ENCODE results near the gene EMX2. TPM values are rescaled to one million over a fixed set of nuclear protein-coding genes. Genes with fewer than 3 reads are reported as not detected.

Gene EMX2
- total and polyA plus RNA-seq, 10 of the 15 experiments (the other 5 are each of a cell fraction or from before 2014, with no cell fraction given) = 0.12 TPM; not detected in 9

DNA sequence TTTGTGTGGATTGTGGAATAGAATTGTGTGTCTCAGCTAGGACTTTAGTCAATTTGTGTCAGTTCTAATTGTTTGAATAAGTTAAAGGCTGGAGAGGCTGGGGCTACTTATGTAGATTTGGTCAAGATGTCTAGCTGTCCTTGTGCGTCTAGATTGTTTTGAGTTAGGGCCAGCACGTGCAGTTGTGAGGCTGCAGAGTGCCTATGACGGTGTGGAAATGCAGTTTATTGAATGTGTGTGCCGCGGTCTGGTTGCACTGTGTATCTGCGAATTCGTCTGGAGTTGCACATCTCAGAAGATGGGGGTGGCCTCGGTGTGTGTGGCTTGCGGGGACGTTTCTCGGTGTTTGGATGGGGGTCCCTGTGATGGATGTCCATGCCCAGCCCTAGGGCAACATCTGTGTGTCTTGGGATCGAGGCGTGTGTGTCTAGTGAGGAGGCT is 10.2 kb downstream of the EMX2 start:
- Histone ChIP-seq H3K27ac (ENCODE audit: control insufficient read depth, insufficient read depth) (no peak overlapping the region), H3K9ac (ENCODE audit: control insufficient read depth, insufficient read depth, low read length) (no peak overlapping the region), H2AFZ (ENCODE audit: control insufficient read depth, low read depth, low read length) (no peak overlapping the region), H3K36me3 (ENCODE audit: control insufficient read depth in 2 of 2, insufficient read depth in 2 of 2, low read length in 1 of 2) (no peaks in the 10 kb centered on the region), H4K20me1 (ENCODE audit: control insufficient read depth, insufficient read depth) (no peaks in the 10 kb centered on the region; the same call in 1 of the 2 replicates), H3K79me2 (ENCODE audit: control insufficient read depth, insufficient read depth, low read length) (no peaks in the 10 kb centered on the region), H3K4me3 (no peak overlapping the region), H3K27me3 (replicated peaks in 1 of 2; ENCODE audit: control insufficient read depth in 2 of 2, insufficient read depth in 2 of 2, low read length in 1 of 2) (peaks cover 23 to 26% of the 10 kb centered on the region in 2 experiments), H3K4me1 (ENCODE audit: control insufficient read depth, insufficient read depth, low read length) (no peaks in the 10 kb centered on the region), H3K9me3 (replicated peaks; ENCODE audit: control insufficient read depth, insufficient read depth, low read length) (no peaks in the 10 kb centered on the region; the same call in 2 of the 3 replicates), H3K4me2 (ENCODE audit: control insufficient read depth, insufficient read depth) (no peak overlapping the region)
- 20% methylated on average over 13 of the region's 13 CpGs for WGBS (ENCODE audit: insufficient coverage, insufficient replicate concordance, low lambda C conversion rate, missing lambda C conversion rate)
- no peak for FAIRE-seq
- ChIA-PET CTCF (no interaction called here), POLR2A (interaction anchor here (0.6 kb wide), 1 partner anchor 78 kb away, joined by 5 read pairs; no protein-coding TSS in a partner anchor), RAD21 (ENCODE audit: unreplicated experiment) (no interaction called here), SMC1A (ENCODE audit: uncharacterized antibody, unreplicated experiment) (no interaction called here)
- no peak for ATAC-seq
- intact Hi-C loops (cut with micrococcal nuclease; ENCODE audit: unreplicated experiment) = loop anchor here (5.0 kb wide), 1 partner anchor 210 kb away; no protein-coding TSS in a partner anchor
- in situ Hi-C loops (cut with MboI) = no loop called here
- no TSS peak for BruUV-seq (replicated peaks)
- no peak for DNase-seq (ENCODE audit: low read depth, low spot score)
- 0 out of 2 replicates have a peak, but pooled peaks have one; percentile 23 for TF ChIP-seq EZH2 (IDR thresholded peaks at IDR 0.05; ENCODE audit: borderline replicate concordance, control insufficient read depth, low read depth, low read length)
- no peak for TF ChIP-seq CBFB (IDR thresholded peaks at IDR 0.05; ENCODE audit: low read depth)
- TF ChIP-seq FOS (IDR thresholded peaks at IDR 0.05; ENCODE audit: borderline replicate concordance, extremely low read depth, insufficient read length) = no peak
- no peak for TF ChIP-seq TCF3 (IDR thresholded peaks at IDR 0.05; ENCODE audit: borderline replicate concordance, insufficient read depth, low read depth, low read length)

DNA sequence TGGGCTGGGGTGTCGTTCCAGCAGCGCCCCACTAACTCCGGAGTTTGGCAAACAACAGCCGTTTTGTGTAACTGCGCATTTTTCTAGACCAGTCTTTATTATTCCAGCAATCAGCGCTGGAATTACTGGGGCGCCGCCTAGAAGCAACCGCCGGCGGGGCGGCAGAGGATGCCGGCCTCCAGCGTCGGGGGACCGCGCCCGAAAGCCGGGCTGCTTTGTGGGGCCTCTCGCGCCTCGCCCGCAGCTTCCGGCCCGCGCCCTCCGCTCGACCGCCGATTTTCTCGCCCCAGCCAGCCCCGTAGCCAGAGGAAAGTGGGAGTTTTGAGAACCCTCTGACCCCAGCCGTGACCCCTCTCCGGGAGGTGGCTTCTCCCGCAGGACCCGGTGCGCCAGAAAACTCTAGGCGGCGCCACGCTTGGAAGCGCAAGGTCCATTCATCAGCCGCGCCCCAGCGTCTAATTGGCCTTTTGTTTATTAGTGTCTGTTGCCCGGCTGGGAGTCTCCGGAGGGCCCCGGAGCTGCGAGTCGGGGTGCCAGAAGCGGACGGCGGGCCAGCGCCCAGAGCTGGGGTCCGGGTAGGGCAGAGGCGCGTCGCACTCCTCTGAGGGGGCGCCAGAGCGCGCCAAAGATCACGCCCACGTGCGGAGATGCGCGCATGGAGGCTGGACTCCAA is 10.7 kb downstream of the EMX2 start:
- ChIA-PET POLR2A (no interaction called here), SMC1A (ENCODE audit: uncharacterized antibody, unreplicated experiment) (no interaction called here), RAD21 (ENCODE audit: unreplicated experiment) (no interaction called here), CTCF (no interaction called here)
- H3K9me3 ChIP-seq (replicated peaks; ENCODE audit: control insufficient read depth, insufficient read depth, low read length) = no peaks in the 10 kb centered on the region; the same call in 2 of the 3 replicates
- H3K9ac ChIP-seq (ENCODE audit: control insufficient read depth, insufficient read depth, low read length) = no peak overlapping the region
- H3K36me3 ChIP-seq (ENCODE audit: control insufficient read depth in 2 of 2, insufficient read depth in 2 of 2, low read length in 1 of 2) = no peaks in the 10 kb centered on the region
- no peak overlapping the region for H2AFZ ChIP-seq (ENCODE audit: control insufficient read depth, low read depth, low read length)
- no peaks in the 10 kb centered on the region; the same call in 1 of the 2 replicates for H4K20me1 ChIP-seq (ENCODE audit: control insufficient read depth, insufficient read depth)
- ATAC-seq (no peak), FAIRE-seq (no peak), DNase-seq (ENCODE audit: low read depth, low spot score) (no peak)
- 17% methylated on average over 63 of the region's 65 CpGs for WGBS (ENCODE audit: insufficient coverage, insufficient replicate concordance, low lambda C conversion rate, missing lambda C conversion rate)
- no TSS peak for BruUV-seq (replicated peaks)
- H3K27ac ChIP-seq (ENCODE audit: control insufficient read depth, insufficient read depth) = no peak overlapping the region
- H3K4me2 ChIP-seq (ENCODE audit: control insufficient read depth, insufficient read depth) = no peak overlapping the region
- in situ Hi-C loops (cut with MboI) (no loop called here), intact Hi-C loops (cut with micrococcal nuclease; ENCODE audit: unreplicated experiment) (loop anchor here (5.0 kb wide), 1 partner anchor 209 kb away; no protein-coding TSS in a partner anchor)
- H3K4me3 ChIP-seq = no peak overlapping the region
- H3K4me1 ChIP-seq (ENCODE audit: control insufficient read depth, insufficient read depth, low read length) = no peaks in the 10 kb centered on the region
- H3K79me2 ChIP-seq (ENCODE audit: control insufficient read depth, insufficient read depth, low read length) = no peaks in the 10 kb centered on the region
- H3K27me3 ChIP-seq (replicated peaks in 1 of 2; ENCODE audit: control insufficient read depth in 2 of 2, insufficient read depth in 2 of 2, low read length in 1 of 2) = peaks cover 25 to 26% of the 10 kb centered on the region in 2 experiments
- TF ChIP-seq CHD1 (IDR thresholded peaks at IDR 0.05; ENCODE audit: low read depth, low read length) = no peak
- no peak for TF ChIP-seq ZNF217 (IDR thresholded peaks at IDR 0.05)
- TF ChIP-seq NFIC (IDR thresholded peaks at IDR 0.05; ENCODE audit: low read depth, low read length) = no peak
- TF ChIP-seq, protein P1, sequence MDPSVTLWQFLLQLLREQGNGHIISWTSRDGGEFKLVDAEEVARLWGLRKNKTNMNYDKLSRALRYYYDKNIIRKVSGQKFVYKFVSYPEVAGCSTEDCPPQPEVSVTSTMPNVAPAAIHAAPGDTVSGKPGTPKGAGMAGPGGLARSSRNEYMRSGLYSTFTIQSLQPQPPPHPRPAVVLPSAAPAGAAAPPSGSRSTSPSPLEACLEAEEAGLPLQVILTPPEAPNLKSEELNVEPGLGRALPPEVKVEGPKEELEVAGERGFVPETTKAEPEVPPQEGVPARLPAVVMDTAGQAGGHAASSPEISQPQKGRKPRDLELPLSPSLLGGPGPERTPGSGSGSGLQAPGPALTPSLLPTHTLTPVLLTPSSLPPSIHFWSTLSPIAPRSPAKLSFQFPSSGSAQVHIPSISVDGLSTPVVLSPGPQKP (IDR thresholded peaks at IDR 0.05; ENCODE audit: low read depth, low read length) = no peak
- no peak for TF ChIP-seq NR2C2 (IDR thresholded peaks at IDR 0.05; ENCODE audit: borderline replicate concordance, control insufficient read depth, insufficient read length, low read depth)
- no peak for TF ChIP-seq ETV6 (conservative IDR thresholded peaks at IDR 0.05 in 1 of 2, IDR thresholded peaks at IDR 0.05 in 1 of 2; ENCODE audit: borderline replicate concordance in 1 of 2, low read depth in 1 of 2)
- TF ChIP-seq KDM1A (IDR thresholded peaks at IDR 0.05; ENCODE audit: borderline replicate concordance) = no peak
- no peak for TF ChIP-seq POLR2AphosphoS2 (IDR thresholded peaks at IDR 0.05; ENCODE audit: low read depth, low read length)
- TF ChIP-seq HDGF (IDR thresholded peaks at IDR 0.05) = no peak

Measured in GM12878 (cell line).